GM18517 (cell line): ENCODE data around the gene TAF10.

Experiments
- ATAC-seq: cut with Tn5 transposase; IDR thresholded peaks from one replicate; pipeline ENCODE4 v1.9.1; 2021; ENCODE audit warnings: mild to moderate bottlenecking, moderate library complexity; ENCODE audit not compliant: unreplicated experiment

TAF10 gene

GRCh38 chr11:6625832-6626420, 13.9 kb upstream of the TAF10 start:
- no peak for ATAC-seq

DNA sequence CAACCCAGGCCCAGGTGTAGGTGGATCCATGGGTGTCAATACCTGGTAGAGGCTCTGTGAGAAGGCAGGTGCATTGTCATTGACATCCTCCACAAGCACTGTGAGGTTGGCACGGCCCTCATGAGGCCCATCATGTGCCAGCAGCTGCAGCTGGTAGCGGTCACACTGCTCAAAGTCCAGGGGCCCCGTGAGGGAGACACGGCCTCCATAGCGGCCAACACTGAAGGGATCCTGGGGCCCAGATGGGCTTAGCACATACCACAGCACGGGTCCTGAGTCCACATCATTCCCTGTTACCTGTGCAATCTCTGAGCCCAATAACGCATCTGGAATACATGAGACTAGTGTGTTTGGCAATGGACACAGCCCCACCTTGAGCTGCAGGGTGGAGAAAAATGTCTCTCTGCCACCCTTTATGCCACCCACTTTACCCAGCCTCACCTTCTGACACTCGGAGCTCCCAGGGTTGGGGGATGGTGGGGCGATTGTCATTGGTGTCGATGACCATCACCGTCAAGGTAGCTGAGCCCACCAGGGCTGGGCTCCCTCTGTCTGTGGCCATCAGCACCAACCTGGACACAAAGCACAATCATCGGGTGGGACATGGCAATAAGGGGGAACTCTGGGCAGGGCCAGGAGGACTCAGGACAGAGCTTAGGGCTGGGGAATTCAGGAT, 13.3 kb upstream of the TAF10 start:
- ATAC-seq: no peak

DNA sequence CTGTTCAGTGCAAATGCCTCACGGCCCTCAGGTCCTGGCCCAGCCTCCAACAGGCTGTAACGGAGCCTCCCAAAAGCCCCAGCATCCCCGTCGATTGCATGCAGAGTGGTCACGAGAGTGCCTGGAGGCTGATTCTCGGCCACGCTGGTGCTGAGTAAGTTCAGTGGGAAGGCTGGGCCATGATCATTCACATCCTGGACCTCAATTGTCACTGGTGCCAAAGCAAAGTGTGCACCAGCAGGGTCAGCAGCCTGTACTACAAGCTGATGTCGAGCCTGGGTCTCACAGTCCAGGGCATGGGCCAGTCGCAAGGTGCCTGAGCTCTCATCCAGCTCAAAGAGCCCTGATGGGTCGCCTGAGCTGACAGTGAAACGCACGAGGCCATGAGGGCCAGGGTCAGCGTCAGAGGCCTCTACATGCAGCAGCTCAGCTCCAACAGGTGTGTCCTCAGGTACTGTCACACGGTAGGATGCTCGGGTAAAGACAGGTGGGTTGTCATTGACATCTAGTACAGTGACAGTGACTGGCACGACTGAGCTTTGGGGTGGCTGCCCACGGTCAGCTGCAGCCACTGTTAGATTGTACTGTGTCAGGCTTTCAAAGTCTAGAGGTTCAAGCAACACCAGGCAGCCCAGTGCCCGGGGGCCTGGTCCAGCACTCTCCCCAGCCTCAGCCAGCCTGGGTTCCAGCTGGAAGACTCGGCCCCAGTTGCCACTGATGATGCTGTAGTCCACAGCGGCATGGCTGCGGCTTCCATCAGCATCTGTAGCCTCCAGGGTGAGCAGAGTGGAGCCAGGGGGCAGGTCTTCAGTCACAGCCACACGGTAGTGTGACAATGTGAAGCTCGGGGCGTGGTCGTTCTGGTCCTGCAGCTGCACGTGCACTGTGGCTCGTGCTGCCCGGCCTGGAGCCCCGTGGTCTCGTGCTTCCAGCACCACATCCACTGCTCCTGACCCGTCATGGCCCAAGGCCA, 11.7 kb upstream of the TAF10 start:
- no peak for ATAC-seq

GRCh38 chr11:6622261-6623171, 10.5 kb upstream of the TAF10 start:
- no peak for ATAC-seq

GRCh38 chr11:6621711-6622211, 9.7 kb upstream of the TAF10 start:
- no peak for ATAC-seq

DNA sequence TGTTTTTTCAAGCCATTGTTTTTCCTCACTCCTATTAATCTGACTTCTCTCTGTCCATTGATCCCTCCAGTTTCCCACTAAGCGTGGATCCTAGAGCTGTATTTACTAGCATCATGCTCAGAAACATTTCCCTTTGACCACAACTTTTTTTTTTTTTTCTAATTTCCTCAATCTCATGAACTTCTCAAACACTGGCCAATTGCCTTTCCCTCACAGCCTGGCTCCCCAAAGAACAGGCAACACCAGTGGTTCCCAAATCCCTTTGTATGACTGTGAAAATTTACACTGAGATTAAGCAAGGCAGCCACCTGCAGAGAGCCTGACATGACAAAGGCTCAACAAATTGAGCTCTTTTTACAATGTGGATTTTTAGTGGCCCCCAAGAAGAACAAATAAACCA, 8.6 kb upstream of the TAF10 start:
- no peak for ATAC-seq

- peak; percentile 99 for ATAC-seq
Measured at GRCh38 chr11:6619004-6619745, 7.2 kb upstream of the TAF10 start, which contains the start of gene TPP1. TSS of gene TPP1 (minus strand) at chr11:6619422. CDS start at chr11:6619400, 22 bp downstream.

DNA sequence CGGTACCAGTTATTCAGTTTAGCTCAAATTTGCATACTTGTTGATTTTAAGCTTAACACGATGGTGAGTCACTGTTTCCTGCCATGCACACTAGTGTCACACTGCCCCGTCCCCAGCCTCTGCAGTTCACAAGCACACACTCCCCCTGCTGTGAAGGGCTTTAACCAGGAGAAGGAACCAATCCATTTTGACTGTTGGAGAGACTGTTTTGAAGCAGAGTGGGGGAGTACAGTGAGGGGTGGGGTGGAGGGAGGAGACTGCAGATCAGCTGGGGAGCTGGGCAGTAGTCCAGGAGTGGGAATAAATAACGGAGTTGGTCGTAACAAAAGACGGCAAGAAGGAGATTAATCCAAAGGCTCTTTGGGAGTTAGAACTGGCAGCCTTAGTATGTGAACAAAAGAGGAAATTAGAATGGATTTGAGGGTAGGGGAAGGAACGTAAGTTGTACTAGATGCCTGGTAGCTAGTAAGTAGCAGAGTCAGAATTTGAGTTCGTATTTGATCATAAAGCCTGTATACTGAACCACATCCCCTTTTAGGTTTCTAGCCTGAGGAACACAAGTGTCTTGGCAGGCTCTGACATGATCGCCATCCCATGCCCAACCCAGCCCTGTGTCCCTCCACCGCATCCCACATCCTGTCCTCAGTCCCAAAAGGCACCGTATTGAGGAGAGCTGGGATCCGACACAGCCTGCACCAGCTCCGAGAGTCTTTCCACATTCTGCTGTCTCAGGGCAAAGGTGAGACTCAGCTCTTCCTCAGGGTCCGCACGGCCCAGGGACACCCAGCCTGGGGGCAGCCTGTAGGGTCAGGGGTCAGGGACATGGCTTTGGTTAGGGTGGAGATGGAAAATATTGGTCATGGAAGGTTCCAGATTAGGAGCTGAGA, 6.3 kb upstream of the TAF10 start:
- ATAC-seq: no peak

DNA sequence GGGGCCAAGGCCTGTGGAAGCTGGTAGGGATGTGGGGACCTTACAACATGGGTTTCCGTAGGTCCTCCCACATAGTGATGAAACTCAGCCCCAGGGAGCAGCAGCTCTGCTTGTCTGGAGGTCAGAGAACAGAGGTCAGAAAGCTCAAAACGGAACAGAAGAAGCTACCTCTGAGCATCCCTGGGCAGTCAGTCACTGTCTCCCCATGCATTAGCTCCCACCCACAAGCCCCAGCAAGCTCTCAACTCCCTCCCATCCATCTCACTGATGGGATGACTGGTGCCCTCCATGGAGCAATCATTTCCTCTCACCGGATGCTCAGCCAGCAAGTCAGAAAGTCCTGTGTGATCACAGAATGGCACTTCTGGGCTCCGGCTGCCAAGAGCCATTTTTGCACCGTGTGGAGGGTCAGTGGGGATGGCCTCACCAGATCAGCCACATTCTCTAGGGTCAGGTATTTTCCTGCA, 5.3 kb upstream of the TAF10 start:
- ATAC-seq: no peak

DNA sequence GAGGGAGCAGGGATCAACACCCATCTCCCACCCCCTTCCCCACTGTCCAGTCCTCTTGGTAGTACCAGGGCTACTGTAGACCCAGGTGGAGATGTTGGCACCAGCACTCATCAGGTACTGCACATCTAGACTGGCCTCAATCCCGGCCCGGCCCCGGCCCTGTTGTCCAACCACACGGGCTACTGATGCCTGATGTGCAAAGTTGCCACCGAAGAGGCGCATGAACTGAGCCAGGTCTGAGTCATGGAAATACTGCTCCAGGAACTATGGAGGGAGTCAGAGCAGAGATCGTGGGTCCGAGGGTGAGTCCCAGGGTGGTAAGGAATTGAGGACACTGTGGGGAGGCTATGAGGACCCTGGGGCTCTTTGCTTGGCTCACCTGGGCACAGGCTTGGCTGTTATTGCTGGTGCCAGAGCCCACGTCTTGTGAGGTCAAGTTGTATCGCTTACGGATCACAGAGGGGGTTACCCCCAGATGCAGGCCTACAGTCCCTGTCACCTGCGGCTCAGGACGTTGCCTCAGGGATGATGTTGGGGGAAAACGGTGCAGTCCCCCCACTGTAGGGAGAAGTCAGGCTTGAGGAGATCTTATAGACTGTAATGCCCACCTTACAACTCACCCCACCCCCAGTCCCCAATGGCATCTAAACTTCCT, 4.7 kb upstream of the TAF10 start:
- no peak for ATAC-seq

- ATAC-seq: no peak
Measured at GRCh38 chr11:6615882-6616585, 4.0 kb upstream of the TAF10 start.

DNA sequence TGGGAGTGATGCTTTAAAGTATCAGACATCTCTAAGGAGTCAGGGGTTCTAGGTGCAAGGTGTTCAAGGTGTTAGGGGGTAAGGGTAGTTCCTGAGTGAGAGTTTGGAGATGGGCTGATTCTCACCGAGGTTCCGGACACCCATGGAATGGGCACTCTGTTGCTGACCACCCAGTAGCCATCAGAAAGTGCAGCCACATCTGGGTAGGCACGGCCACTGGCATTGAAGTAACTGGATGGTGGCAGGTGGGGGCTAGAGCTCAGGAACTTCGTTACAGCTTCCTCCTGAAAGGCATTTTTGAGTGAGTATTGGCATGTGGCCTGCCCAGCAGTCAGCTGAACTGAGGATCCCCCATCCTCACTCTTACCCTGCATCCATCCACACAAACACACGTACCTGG, 3.0 kb upstream of the TAF10 start:
- ATAC-seq: no peak

DNA sequence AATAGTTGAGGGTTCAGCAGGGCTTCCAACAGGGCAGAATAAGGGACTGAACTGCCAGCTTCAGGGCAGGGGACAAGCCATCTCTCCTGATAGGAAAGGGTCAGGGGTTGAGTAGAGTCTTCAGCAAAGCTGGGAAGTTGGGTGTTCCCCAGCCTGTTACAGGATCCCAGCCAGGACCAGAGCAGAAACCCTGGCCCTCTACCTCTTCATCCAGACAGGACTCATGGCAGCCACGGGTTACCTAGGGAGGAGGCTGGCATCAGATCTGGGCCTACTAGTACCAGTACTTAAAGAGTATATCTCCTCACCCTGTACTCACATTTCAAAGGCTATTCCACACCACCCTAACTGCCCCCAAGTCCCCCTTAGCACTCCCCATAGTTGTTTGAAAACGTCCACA, 2.4 kb upstream of the TAF10 start:
- no peak for ATAC-seq

- no peak for ATAC-seq
Measured at GRCh38 chr11:6613496-6613895, 1.5 kb upstream of the TAF10 start.

DNA sequence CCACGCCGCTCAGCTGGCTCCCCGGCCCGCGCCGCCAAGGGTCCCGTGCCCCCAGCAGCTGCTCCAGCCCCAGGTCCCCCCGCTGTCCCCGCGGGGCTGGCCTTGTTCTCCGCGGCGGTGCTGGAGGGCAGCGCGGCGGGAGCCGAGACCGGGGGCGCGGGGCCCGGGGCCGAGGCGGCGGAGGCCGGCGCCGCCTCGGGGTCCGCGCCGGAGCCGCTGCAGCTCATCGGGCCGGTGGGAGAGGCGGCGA, 128 bp downstream of the TAF10 start:
- no peak for ATAC-seq

- ATAC-seq: no peak
Measured at GRCh38 chr11:6611092-6611962, 689 bp downstream of the TAF10 start.

DNA sequence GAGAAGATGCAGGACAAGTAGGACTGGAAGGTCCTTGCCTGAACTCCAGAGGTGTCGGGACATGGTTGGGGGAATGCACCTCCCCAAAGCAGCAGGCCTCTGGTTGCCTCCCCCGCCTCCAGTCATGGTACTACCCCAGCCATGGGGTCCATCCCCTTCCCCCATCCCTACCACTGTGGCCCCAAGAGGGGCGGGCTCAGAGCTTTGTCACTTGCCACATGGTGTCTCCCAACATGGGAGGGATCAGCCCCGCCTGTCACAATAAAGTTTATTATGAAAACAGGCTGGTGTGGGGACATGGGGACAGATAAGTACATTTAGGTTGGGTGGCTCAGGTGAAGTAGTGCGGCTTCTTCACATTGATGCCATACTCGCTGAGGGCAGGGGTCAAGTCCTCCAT, 1.4 kb downstream of the TAF10 start:
- no peak for ATAC-seq
